ENCODE measurements around the gene DMAP1. TPM values are rescaled to one million over a fixed set of nuclear protein-coding genes. Genes with fewer than 3 reads are reported as not detected.
"Not testable (repeated sequence)": the region's sequence is repeated elsewhere in the genome, so short reads cannot be mapped to it uniquely, and the experiment has no call there.

The DMAP1 gene
- total and polyA plus RNA-seq, 2 of the 8 experiments (the other 6 are each of a cell fraction or from before 2014, with no cell fraction given) = 36.4 to 42.4 TPM

DNA sequence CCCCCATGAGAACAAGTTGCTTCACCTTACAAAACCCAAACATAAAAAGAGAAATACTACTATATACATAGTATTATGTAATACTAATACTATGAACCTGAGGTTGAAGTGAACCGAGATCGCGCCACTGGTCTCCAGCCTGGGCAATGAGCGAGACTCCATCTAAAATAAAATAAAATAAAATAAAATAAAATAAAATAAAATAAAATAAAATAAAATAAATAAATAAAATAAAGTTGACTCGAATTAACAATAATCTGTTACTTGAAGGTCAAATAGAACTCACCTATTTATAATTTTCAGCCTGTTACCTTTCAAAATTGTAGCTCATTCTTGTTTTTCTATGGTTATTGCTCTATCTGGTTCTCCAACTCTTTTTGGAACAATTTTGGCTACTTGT lies 6.7 kb upstream of the DMAP1 start:
- H4K91ac ChIP-seq (replicated peaks; ENCODE audit: insufficient read length, low read length); H3K9me3 ChIP-seq (ENCODE audit: insufficient read depth in 2 of 2, low read depth in 1 of 2, low read length in 1 of 2); H2BK12ac ChIP-seq (ENCODE audit: low read depth, low read length); H3K27me3 ChIP-seq (replicated peaks in 1 of 4; ENCODE audit: control insufficient read depth in 3 of 4, extremely low read depth in 1 of 4, insufficient read depth in 3 of 4, low read length in 3 of 4); H3K79me2 ChIP-seq (ENCODE audit: control insufficient read depth in 1 of 2, insufficient read depth in 2 of 2, low read length in 2 of 2); H3K36me3 ChIP-seq (ENCODE audit: control insufficient read depth in 2 of 4, insufficient read depth in 4 of 4, low read length in 3 of 4); H2BK120ac ChIP-seq (replicated peaks; ENCODE audit: low read depth, low read length); H4K20me1 ChIP-seq (replicated peaks in 1 of 2; ENCODE audit: control insufficient read depth in 1 of 2, insufficient read depth in 2 of 2, low read length in 2 of 2); H3K23ac ChIP-seq (ENCODE audit: insufficient read length); H3K18ac ChIP-seq (ENCODE audit: extremely low read depth, low read length); H4K5ac ChIP-seq (ENCODE audit: insufficient read length, low read depth, low read length); H3K27ac ChIP-seq (ENCODE audit: low read depth, low read length); FAIRE-seq; H3K4me1 ChIP-seq (replicated peaks in 1 of 4; ENCODE audit: control insufficient read depth in 3 of 4, insufficient read depth in 4 of 4, low read length in 3 of 4); H3K56ac ChIP-seq (replicated peaks; ENCODE audit: insufficient read length, low read depth, low read length); H4K8ac ChIP-seq (ENCODE audit: extremely low read depth, insufficient read depth, low read length); H3K79me1 ChIP-seq (ENCODE audit: low read depth, low read length); POLR2A ChIA-PET (ENCODE audit: partially characterized antibody); CTCF ChIA-PET (ENCODE audit: partially characterized antibody); H2BK20ac ChIP-seq (ENCODE audit: low read length); H3K23me2 ChIP-seq (ENCODE audit: low read depth, low read length); H2BK5ac ChIP-seq (ENCODE audit: low read depth, low read length); H3K14ac ChIP-seq (ENCODE audit: insufficient read length); H2AFZ ChIP-seq (ENCODE audit: low read length); H3K4me3 ChIP-seq (ENCODE audit: extremely low read depth in 1 of 4, insufficient read depth in 2 of 4, low read depth in 3 of 4, low read length in 4 of 4); H2AK5ac ChIP-seq (ENCODE audit: low read depth, low read length); DNase-seq (ENCODE audit: low read depth in 1 of 2, low spot score in 2 of 2); H3K4ac ChIP-seq (replicated peaks; ENCODE audit: insufficient read length, low read depth, low read length); H2BK15ac ChIP-seq (ENCODE audit: low read length); H3K9ac ChIP-seq (replicated peaks in 1 of 4; ENCODE audit: extremely low read depth in 1 of 4, low read depth in 3 of 4, low read length in 3 of 4); H3K4me2 ChIP-seq (ENCODE audit: insufficient read depth in 1 of 2, low read depth in 2 of 2, low read length in 2 of 2): not testable (repeated sequence)
- WGBS, 2 experiments (ENCODE audit: extremely low coverage in 1 of 2, insufficient coverage in 1 of 2, insufficient read length in 1 of 2, insufficient replicate concordance in 2 of 2, low coverage in 1 of 2, low lambda C conversion rate in 2 of 2, missing lambda C conversion rate in 1 of 2) = 94% methylated on average over 5 of the region's 5 CpGs; no CpG with 5 or more reads in 1 of the 2 experiments

All from H1 (cell line).